Liver (tissue), 9 donors: ENCODE results near the gene F7. TPM values are rescaled to one million over a fixed set of nuclear protein-coding genes. Genes with fewer than 3 reads are reported as not detected.

Source experiments
- DNase-seq: peaks from one replicate; pipeline ENCODE4 v3.0.0-alpha.2; 2017; ENCODE audit warnings: low spot score
- H3K27ac ChIP-seq, 2 donors: one replicate each; pipeline ENCODE4 v1.7.0; 2013; ENCODE audit warnings: inconsistent platforms in 2 of 2, low read length in 2 of 2, control low read depth in 1 of 2, low read depth in 1 of 2, mild to moderate bottlenecking in 1 of 2
- H3K27me3 ChIP-seq, 4 donors: one replicate each; pipeline versions ENCODE4 v1.6.1 to v1.7.0; 2013; ENCODE audit warnings: low read length in 3 of 4, inconsistent platforms in 1 of 4, mild to moderate bottlenecking in 1 of 4, moderate library complexity in 1 of 4; ENCODE audit not compliant: control insufficient read depth in 4 of 4, insufficient read depth in 4 of 4
- H3K36me3 ChIP-seq, 4 donors: one replicate each; pipeline versions ENCODE4 v1.6.1 to v1.7.0; 2013; ENCODE audit warnings: low read length in 3 of 4, mild to moderate bottlenecking in 3 of 4, low read depth in 1 of 4, moderate library complexity in 1 of 4; ENCODE audit not compliant: control insufficient read depth in 4 of 4, insufficient read depth in 3 of 4
- H3K4me1 ChIP-seq, 4 donors: one replicate each; pipeline versions ENCODE4 v1.6.1 to v1.7.0; 2013; ENCODE audit warnings: low read length in 3 of 4, mild to moderate bottlenecking in 3 of 4, moderate library complexity in 1 of 4; ENCODE audit not compliant: control insufficient read depth in 4 of 4, insufficient read depth in 4 of 4
- H3K4me3 ChIP-seq, 3 donors: one replicate each; pipeline versions ENCODE4 v1.6.1 to v1.7.0; 2013; ENCODE audit warnings: low read length in 3 of 3, control low read depth in 1 of 3, low read depth in 1 of 3, mild to moderate bottlenecking in 1 of 3
- H3K9ac ChIP-seq, 2 donors: one replicate each; pipeline ENCODE4 v1.7.0; 2013; ENCODE audit warnings: low read length in 2 of 2, mild to moderate bottlenecking in 2 of 2, moderate library complexity in 2 of 2, control low read depth in 1 of 2, low read depth in 1 of 2
- H3K9me3 ChIP-seq, 4 donors: one replicate each; pipeline versions ENCODE4 v1.6.1 to v1.7.0; 2013; ENCODE audit warnings: low read length in 3 of 4; ENCODE audit not compliant: control insufficient read depth in 4 of 4
- ATF3 ChIP-seq: IDR thresholded peaks from 2 replicates; pipeline ENCODE4 v1.6.1; 2016; ENCODE audit warnings: antibody characterized with exemption
- CTCF ChIP-seq: fragments of 150-350 bp; IDR thresholded peaks from 2 replicates; pipeline ENCODE4 v1.5.1; 2017; ENCODE audit warnings: improper control_type of control experiment, low read depth, low read length; ENCODE audit not compliant: missing input control
- EGR1 ChIP-seq, 2 donors: IDR thresholded peaks; 2 replicates each; pipeline ENCODE4 v1.6.1; 2016 to 2018; ENCODE audit warnings: antibody characterized with exemption in 2 of 2, low read depth in 2 of 2
- FOXA1 ChIP-seq: IDR thresholded peaks from 2 replicates; pipeline ENCODE4 v1.6.1; 2016; ENCODE audit warnings: antibody characterized with exemption
- FOXA2 ChIP-seq: IDR thresholded peaks from 2 replicates; pipeline ENCODE4 v1.6.1; 2016; ENCODE audit warnings: antibody characterized with exemption
- GABPA ChIP-seq, 2 donors: IDR thresholded peaks in 1 of 2; conservative IDR thresholded peaks in 1 of 2; 2 replicates each; pipeline ENCODE4 v1.6.1; 2016; ENCODE audit warnings: antibody characterized with exemption in 2 of 2, mild to moderate bottlenecking in 1 of 2, moderate library complexity in 1 of 2
- HNF4A ChIP-seq, 2 donors: conservative IDR thresholded peaks; 2 replicates each; pipeline ENCODE4 v1.6.1; 2016; ENCODE audit warnings: antibody characterized with exemption in 2 of 2, mild to moderate bottlenecking in 2 of 2
- HNF4G ChIP-seq: IDR thresholded peaks from 2 replicates; pipeline ENCODE4 v1.6.1; 2016; ENCODE audit warnings: antibody characterized with exemption
- JUND ChIP-seq, 2 donors: IDR thresholded peaks; 2 replicates each; pipeline ENCODE4 v1.6.1; 2016; ENCODE audit warnings: antibody characterized with exemption in 2 of 2
- MAX ChIP-seq: IDR thresholded peaks from 2 replicates; pipeline ENCODE4 v1.6.1; 2016; ENCODE audit warnings: antibody characterized with exemption
- NR2F2 ChIP-seq: IDR thresholded peaks from 2 replicates; pipeline ENCODE4 v1.6.1; 2016; ENCODE audit warnings: antibody characterized with exemption
- RAD21 ChIP-seq, 2 donors: IDR thresholded peaks; 2 replicates each; pipeline ENCODE4 v1.6.1; 2016; ENCODE audit warnings: antibody characterized with exemption in 2 of 2, mild to moderate bottlenecking in 2 of 2
- REST ChIP-seq: IDR thresholded peaks from 2 replicates; pipeline ENCODE4 v1.6.1; 2016; ENCODE audit warnings: antibody characterized with exemption, mild to moderate bottlenecking
- RXRA ChIP-seq, 2 donors: IDR thresholded peaks; 2 replicates each; pipeline ENCODE4 v1.6.1; 2017 to 2018; ENCODE audit warnings: antibody characterized with exemption in 2 of 2, mild to moderate bottlenecking in 1 of 2
- SP1 ChIP-seq: IDR thresholded peaks from 2 replicates; pipeline ENCODE4 v1.6.1; 2018; ENCODE audit warnings: antibody characterized with exemption, mild to moderate bottlenecking
- TAF1 ChIP-seq: conservative IDR thresholded peaks from 2 replicates; pipeline ENCODE4 v1.6.1; 2016; ENCODE audit warnings: antibody characterized with exemption, mild to moderate bottlenecking
- YY1 ChIP-seq: IDR thresholded peaks from 2 replicates; pipeline ENCODE4 v1.6.1; 2016; ENCODE audit warnings: antibody characterized with exemption, mild to moderate bottlenecking
- ZBTB33 ChIP-seq: IDR thresholded peaks from 2 replicates; pipeline ENCODE4 v1.6.1; 2016; ENCODE audit warnings: antibody characterized with exemption
- WGBS: extraction: QIAGEN DNeasy Blood & Tissue Kit; methylation state at CpG from one replicate; pipeline ENCODE4 v1.1.7; 2013; 5-methylcytosine and 5-hydroxymethylcytosine counted together
- polyA plus RNA-seq, 2 donors: library from polyadenylated mRNA; stranded (reverse) in 1 of 2; unstranded in 1 of 2; fragments of 200-250 nt in 1 of 2; fragments of >200 nt in 1 of 2; fragmentation: Nextera tagmentation in 1 of 2; extraction: Ambion mirVana in 1 of 2; gene quantifications; one replicate each; pipeline versions ENCODE4 v1.2.1 to v1.2.3, GENCODE V29; 2013 to 2015
- total RNA-seq, 2 donors: library from RNA; depleted of rRNA; stranded (reverse); fragments of >200 nt; gene quantifications; one replicate each; pipeline ENCODE4 v1.2.3, GENCODE V29; 2014
- donor health status: healthy.
- donor health status: healthy.
- donor health status: healthy.
- donor health status: healthy.
- donor health status: healthy.

F7 gene
- total and polyA plus RNA-seq, 4 donors = 46.6 to 92.6 (median 66.2) TPM

- Histone ChIP-seq H3K27ac (peak within 1 kb of the TSS; percentile 69 to 79), H3K4me3 (peak within 1 kb of the TSS; percentile 30 to 60 (median 50)), H3K36me3 (peaks cover 0 to 4% (median 1%) of the 10 kb centered on the region in 4 donors), H3K4me1 (peaks cover 3 to 29% (median 18%) of the 10 kb centered on the region in 4 donors), H3K27me3 (no peaks in the 10 kb centered on the region), H3K9me3 (no peaks in the 10 kb centered on the region), H3K9ac (peak within 1 kb of the TSS in 1 of 2 donors; percentile 14)
- 19% methylated on average over 23 of the region's 23 CpGs for WGBS
- peak; percentile 75 for DNase-seq
- TF ChIP-seq YY1 (peak; percentile 88), MAX (no peak), FOXA1 (peak; percentile 42), FOXA2 (peak; percentile 56), EGR1 (IDR thresholded peaks at IDR 0.05; ENCODE audit: low read depth in 2 of 2) (peak in 1 of 2 donors; percentile 73), ATF3 (no peak), CTCF (peak; percentile 43), TAF1 (no peak), JUND (IDR thresholded peaks at IDR 0.05) (no peak), SP1 (peak; percentile 94), HNF4A (conservative IDR thresholded peaks at IDR 0.05) (peak; percentile 98), GABPA (IDR thresholded peaks at IDR 0.05 in 1 of 2, conservative IDR thresholded peaks at IDR 0.05 in 1 of 2) (no peak), REST (peak; percentile 90), RXRA (IDR thresholded peaks at IDR 0.05) (peak; percentile 82 to 87), RAD21 (IDR thresholded peaks at IDR 0.05) (peak in 1 of 2 donors; percentile 72), HNF4G (peak; percentile 96), NR2F2 (peak; percentile 65), ZBTB33 (no peak)
Measured at GRCh38 chr13:113122550-113123225, 17.1 kb downstream of the F7 start, which contains the start of gene F10. Gene F10, plus strand, starts transcription at chr13:113122799. Its CDS starts 57 bp downstream, at chr13:113122856.
